Measurements from ENCODE around the gene SLC23A1. TPM values are rescaled to one million over a fixed set of nuclear protein-coding genes. Genes with fewer than 3 reads are reported as not detected.

SLC23A1 gene
- total RNA-seq, 1 donor from 2014 or later = not detected

GRCh38 chr5:139397921-139398320, 14.8 kb upstream of the SLC23A1 start:
- Histone ChIP-seq H3K27me3 (ENCODE audit: control insufficient read depth in 3 of 3, insufficient read depth in 3 of 3, low read length in 3 of 3) (no peaks in the 10 kb centered on the region), H3K4me3 (ENCODE audit: low read length in 3 of 3) (no peak overlapping the region), H3K9me3 (ENCODE audit: control insufficient read depth in 3 of 3, low read length in 3 of 3) (no peaks in the 10 kb centered on the region), H3K27ac (ENCODE audit: low read depth, low read length) (peak overlapping the region; percentile 19), H3K9ac (ENCODE audit: low read depth in 1 of 3, low read length in 3 of 3) (peak overlapping the region in 1 of 3 donors; percentile 25), H3K4me1 (ENCODE audit: control insufficient read depth in 3 of 3, insufficient read depth in 3 of 3, low read length in 3 of 3) (peaks cover 28 to 42% (median 35%) of the 10 kb centered on the region in 3 donors), H3K36me3 (ENCODE audit: control insufficient read depth in 3 of 3, insufficient read depth in 3 of 3, low read length in 3 of 3) (peaks cover 6 to 8% (median 7%) of the 10 kb centered on the region in 3 donors)

- peak overlapping the region in 2 of 3 donors; percentile 96 to 98 for H3K9ac ChIP-seq (ENCODE audit: low read depth in 1 of 3, low read length in 3 of 3)
- peak overlapping the region; percentile 98 for H3K27ac ChIP-seq (ENCODE audit: low read depth, low read length)
- H3K27me3 ChIP-seq (ENCODE audit: control insufficient read depth in 3 of 3, insufficient read depth in 3 of 3, low read length in 3 of 3) = no peaks in the 10 kb centered on the region
- peaks cover 31 to 45% (median 40%) of the 10 kb centered on the region in 3 donors for H3K4me1 ChIP-seq (ENCODE audit: control insufficient read depth in 3 of 3, insufficient read depth in 3 of 3, low read length in 3 of 3)
- H3K4me3 ChIP-seq (ENCODE audit: low read length in 3 of 3) = peak overlapping the region in 1 of 3 donors; percentile 73
- no peaks in the 10 kb centered on the region for H3K9me3 ChIP-seq (ENCODE audit: control insufficient read depth in 3 of 3, low read length in 3 of 3)
- peaks cover 8 to 13% (median 8%) of the 10 kb centered on the region in 3 donors for H3K36me3 ChIP-seq (ENCODE audit: control insufficient read depth in 3 of 3, insufficient read depth in 3 of 3, low read length in 3 of 3)
Measured at GRCh38 chr5:139396691-139397090, 13.6 kb upstream of the SLC23A1 start.

- Histone ChIP-seq H3K4me3 (ENCODE audit: low read length in 3 of 3) (peak overlapping the region; percentile 73 to 92 (median 85)), H3K27ac (ENCODE audit: low read depth, low read length) (peak overlapping the region; percentile 98), H3K9ac (ENCODE audit: low read depth in 1 of 3, low read length in 3 of 3) (peak overlapping the region; percentile 96 to 98 (median 98)), H3K4me1 (ENCODE audit: control insufficient read depth in 3 of 3, insufficient read depth in 3 of 3, low read length in 3 of 3) (peaks cover 38 to 51% (median 46%) of the 10 kb centered on the region in 3 donors), H3K9me3 (ENCODE audit: control insufficient read depth in 3 of 3, low read length in 3 of 3) (no peaks in the 10 kb centered on the region), H3K27me3 (ENCODE audit: control insufficient read depth in 3 of 3, insufficient read depth in 3 of 3, low read length in 3 of 3) (no peaks in the 10 kb centered on the region), H3K36me3 (ENCODE audit: control insufficient read depth in 3 of 3, insufficient read depth in 3 of 3, low read length in 3 of 3) (peaks cover 7 to 12% (median 7%) of the 10 kb centered on the region in 3 donors)
Measured at GRCh38 chr5:139395844-139396640, 12.9 kb upstream of the SLC23A1 start.

GRCh38 chr5:139394654-139395566, 11.8 kb upstream of the SLC23A1 start, which contains the start of gene PROB1:
TSS of gene PROB1 (minus strand) at chr5:139395104. CDS start at chr5:139395081, 23 bp downstream.
- H3K36me3 ChIP-seq (ENCODE audit: control insufficient read depth in 3 of 3, insufficient read depth in 3 of 3, low read length in 3 of 3) = peaks cover 7 to 15% (median 12%) of the 10 kb centered on the region in 3 donors
- peak within 1 kb of the TSS; percentile 96 to 98 (median 98) for H3K9ac ChIP-seq (ENCODE audit: low read depth in 1 of 3, low read length in 3 of 3)
- H3K27ac ChIP-seq (ENCODE audit: low read depth, low read length) = peak within 1 kb of the TSS; percentile 98
- H3K27me3 ChIP-seq (ENCODE audit: control insufficient read depth in 3 of 3, insufficient read depth in 3 of 3, low read length in 3 of 3) = no peaks in the 10 kb centered on the region
- H3K9me3 ChIP-seq (ENCODE audit: control insufficient read depth in 3 of 3, low read length in 3 of 3) = no peaks in the 10 kb centered on the region
- H3K4me3 ChIP-seq (ENCODE audit: low read length in 3 of 3) = peak within 1 kb of the TSS; percentile 73 to 92 (median 85)
- peaks cover 49 to 62% (median 56%) of the 10 kb centered on the region in 3 donors for H3K4me1 ChIP-seq (ENCODE audit: control insufficient read depth in 3 of 3, insufficient read depth in 3 of 3, low read length in 3 of 3)

GRCh38 chr5:139394123-139394653, 11.1 kb upstream of the SLC23A1 start:
- Histone ChIP-seq H3K27ac (ENCODE audit: low read depth, low read length) (peak overlapping the region; percentile 98), H3K36me3 (ENCODE audit: control insufficient read depth in 3 of 3, insufficient read depth in 3 of 3, low read length in 3 of 3) (peaks cover 7 to 14% (median 14%) of the 10 kb centered on the region in 3 donors), H3K4me3 (ENCODE audit: low read length in 3 of 3) (peak overlapping the region; percentile 73 to 92 (median 85)), H3K27me3 (ENCODE audit: control insufficient read depth in 3 of 3, insufficient read depth in 3 of 3, low read length in 3 of 3) (no peaks in the 10 kb centered on the region), H3K9me3 (ENCODE audit: control insufficient read depth in 3 of 3, low read length in 3 of 3) (no peaks in the 10 kb centered on the region), H3K4me1 (ENCODE audit: control insufficient read depth in 3 of 3, insufficient read depth in 3 of 3, low read length in 3 of 3) (peaks cover 55 to 70% (median 63%) of the 10 kb centered on the region in 3 donors), H3K9ac (ENCODE audit: low read depth in 1 of 3, low read length in 3 of 3) (peak overlapping the region; percentile 96 to 98 (median 98))

GRCh38 chr5:139393497-139394122, 10.5 kb upstream of the SLC23A1 start:
- Histone ChIP-seq H3K4me3 (ENCODE audit: low read length in 3 of 3) (peak overlapping the region; percentile 73 to 92 (median 81)), H3K36me3 (ENCODE audit: control insufficient read depth in 3 of 3, insufficient read depth in 3 of 3, low read length in 3 of 3) (peaks cover 7 to 14% (median 14%) of the 10 kb centered on the region in 3 donors), H3K27me3 (ENCODE audit: control insufficient read depth in 3 of 3, insufficient read depth in 3 of 3, low read length in 3 of 3) (no peaks in the 10 kb centered on the region), H3K27ac (ENCODE audit: low read depth, low read length) (peak overlapping the region; percentile 98), H3K4me1 (ENCODE audit: control insufficient read depth in 3 of 3, insufficient read depth in 3 of 3, low read length in 3 of 3) (peaks cover 57 to 74% (median 65%) of the 10 kb centered on the region in 3 donors), H3K9me3 (ENCODE audit: control insufficient read depth in 3 of 3, low read length in 3 of 3) (no peaks in the 10 kb centered on the region), H3K9ac (ENCODE audit: low read depth in 1 of 3, low read length in 3 of 3) (peak overlapping the region; percentile 96 to 98 (median 98))

GRCh38 chr5:139392678-139393496, 9.8 kb upstream of the SLC23A1 start:
- peak overlapping the region; percentile 98 for H3K27ac ChIP-seq (ENCODE audit: low read depth, low read length)
- no peaks in the 10 kb centered on the region for H3K27me3 ChIP-seq (ENCODE audit: control insufficient read depth in 3 of 3, insufficient read depth in 3 of 3, low read length in 3 of 3)
- H3K9ac ChIP-seq (ENCODE audit: low read depth in 1 of 3, low read length in 3 of 3) = peak overlapping the region; percentile 96 to 98 (median 98)
- H3K4me1 ChIP-seq (ENCODE audit: control insufficient read depth in 3 of 3, insufficient read depth in 3 of 3, low read length in 3 of 3) = peaks cover 64 to 78% (median 71%) of the 10 kb centered on the region in 3 donors
- no peaks in the 10 kb centered on the region for H3K9me3 ChIP-seq (ENCODE audit: control insufficient read depth in 3 of 3, low read length in 3 of 3)
- peaks cover 7 to 14% (median 14%) of the 10 kb centered on the region in 3 donors for H3K36me3 ChIP-seq (ENCODE audit: control insufficient read depth in 3 of 3, insufficient read depth in 3 of 3, low read length in 3 of 3)
- H3K4me3 ChIP-seq (ENCODE audit: low read length in 3 of 3) = peak overlapping the region; percentile 73 to 92 (median 81)

GRCh38 chr5:139392324-139392677, 9.2 kb upstream of the SLC23A1 start:
- H3K27ac ChIP-seq (ENCODE audit: low read depth, low read length) = peak overlapping the region; percentile 98
- H3K4me1 ChIP-seq (ENCODE audit: control insufficient read depth in 3 of 3, insufficient read depth in 3 of 3, low read length in 3 of 3) = peaks cover 64 to 80% (median 72%) of the 10 kb centered on the region in 3 donors
- H3K36me3 ChIP-seq (ENCODE audit: control insufficient read depth in 3 of 3, insufficient read depth in 3 of 3, low read length in 3 of 3) = peaks cover 7 to 14% (median 14%) of the 10 kb centered on the region in 3 donors
- H3K27me3 ChIP-seq (ENCODE audit: control insufficient read depth in 3 of 3, insufficient read depth in 3 of 3, low read length in 3 of 3) = no peaks in the 10 kb centered on the region
- H3K4me3 ChIP-seq (ENCODE audit: low read length in 3 of 3) = peak overlapping the region in 2 of 3 donors; percentile 73 to 92
- H3K9ac ChIP-seq (ENCODE audit: low read depth in 1 of 3, low read length in 3 of 3) = peak overlapping the region; percentile 10 to 98 (median 96)
- no peaks in the 10 kb centered on the region for H3K9me3 ChIP-seq (ENCODE audit: control insufficient read depth in 3 of 3, low read length in 3 of 3)

Data from skeletal muscle tissue (tissue), 4 donors.